ENCODE measurements around the gene PTPRG.
"Not testable (repeated sequence)": the region's sequence is repeated elsewhere in the genome, so short reads cannot be mapped to it uniquely, and the experiment has no call there.

The PTPRG gene
- total RNA-seq, result 0 to 0.08 (median 0) reads per million in 4 donors

DNA sequence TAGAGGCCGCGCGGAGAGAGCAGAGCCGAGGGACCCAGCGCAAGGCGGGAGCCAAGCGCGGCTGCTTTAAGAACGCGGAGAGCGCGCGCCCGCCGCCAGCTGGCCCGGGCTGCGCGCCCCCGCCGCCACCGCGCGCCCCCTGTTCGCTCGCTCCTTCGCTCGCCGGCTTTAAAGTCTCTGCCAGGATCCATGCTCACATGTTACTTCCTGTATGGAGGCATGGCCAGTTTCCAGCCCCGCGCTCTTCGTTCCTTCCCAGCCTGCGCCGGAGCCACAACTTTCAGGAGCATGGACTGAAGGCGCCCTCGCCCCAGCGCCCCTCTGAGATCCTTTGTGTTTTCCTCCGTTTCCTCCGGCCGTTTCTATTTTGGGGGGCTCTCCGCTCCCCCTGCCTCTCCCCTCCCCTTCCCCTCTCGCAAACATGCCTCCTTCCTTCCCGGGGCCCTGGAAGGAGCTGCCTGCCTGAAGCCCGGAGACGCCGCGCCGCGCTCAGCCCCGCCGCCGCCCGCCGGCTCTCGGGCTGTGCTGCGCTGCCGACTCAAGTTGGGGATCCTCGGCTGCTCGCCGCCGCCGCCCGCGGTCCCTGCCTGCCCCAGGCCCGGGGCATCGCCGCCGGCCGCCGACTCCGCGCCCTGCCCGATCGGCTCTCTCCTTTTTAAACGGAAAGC lies at the start of gene PTPRG:
Gene PTPRG (plus strand): TSS at position 198 of the 668 bp plus-strand sequence. CDS start 717 bp downstream, outside the sequence.
- peak in 1 of 5 donors; percentile 45 for DNase-seq

- peak in 1 of 5 donors; percentile 9 for DNase-seq
These were observed 42.8 kb upstream of the PTPRG start for GRCh38 chr3:61518590-61518989.

DNA sequence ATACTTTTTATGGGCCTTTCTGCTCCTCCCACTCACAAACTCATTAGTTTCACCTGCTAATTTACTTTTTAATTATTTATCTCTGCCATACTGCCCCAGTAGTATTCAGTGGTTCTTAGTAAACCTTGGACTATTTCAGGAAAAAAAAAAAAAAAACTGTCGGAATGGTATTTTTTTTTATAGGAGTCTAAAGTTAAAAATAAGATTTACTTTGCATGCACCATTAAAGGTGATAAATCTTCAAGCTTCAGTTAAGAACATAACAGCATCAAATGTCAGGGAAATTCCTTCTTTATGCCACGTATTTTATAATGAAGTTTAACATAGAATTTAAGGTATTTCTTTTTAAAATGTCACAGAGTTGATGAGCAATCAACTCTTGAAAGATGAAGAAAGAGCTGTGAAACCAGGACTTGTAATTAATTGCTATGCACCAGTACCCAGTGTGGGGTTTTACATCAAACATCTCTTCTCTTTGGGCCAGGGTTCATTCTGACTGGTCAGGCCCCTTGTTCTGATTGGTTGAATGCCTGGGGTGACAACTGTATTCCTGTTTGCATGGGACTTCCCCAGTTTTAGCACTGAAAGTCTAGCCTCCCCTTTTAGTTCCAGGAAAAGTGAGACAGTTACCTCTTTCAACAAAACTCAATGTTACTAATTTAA lies 40.3 kb upstream of the PTPRG start:
- DNase-seq, result peak in 1 of 5 donors; percentile 83

- DNase-seq, result peak in 1 of 5 donors; percentile 2
These were observed 39.3 kb upstream of the PTPRG start for GRCh38 chr3:61522060-61522459.

DNA sequence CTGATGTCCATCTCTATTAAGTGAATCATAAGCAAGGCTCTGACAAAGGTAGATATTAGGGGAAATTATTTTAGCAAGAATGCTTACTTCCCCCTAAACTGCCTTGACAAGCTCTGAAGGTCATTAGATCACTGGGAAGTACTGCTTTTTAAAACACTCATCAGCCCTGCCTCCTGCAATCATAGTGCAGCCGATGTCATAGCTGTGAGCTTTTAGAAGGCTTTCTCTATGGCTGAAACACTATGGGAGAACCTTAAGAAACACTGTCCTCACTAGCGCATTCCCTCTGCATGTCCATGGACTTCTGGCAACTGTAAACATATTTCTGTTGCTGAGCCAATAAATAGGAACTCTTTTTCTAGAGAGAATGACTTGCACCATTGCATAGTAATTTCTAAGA lies 38.7 kb upstream of the PTPRG start:
- DNase-seq, result peak in 1 of 5 donors; percentile 2

GRCh38 chr3:61524933-61525332 lies 36.4 kb upstream of the PTPRG start:
- DNase-seq, result no peak

DNA sequence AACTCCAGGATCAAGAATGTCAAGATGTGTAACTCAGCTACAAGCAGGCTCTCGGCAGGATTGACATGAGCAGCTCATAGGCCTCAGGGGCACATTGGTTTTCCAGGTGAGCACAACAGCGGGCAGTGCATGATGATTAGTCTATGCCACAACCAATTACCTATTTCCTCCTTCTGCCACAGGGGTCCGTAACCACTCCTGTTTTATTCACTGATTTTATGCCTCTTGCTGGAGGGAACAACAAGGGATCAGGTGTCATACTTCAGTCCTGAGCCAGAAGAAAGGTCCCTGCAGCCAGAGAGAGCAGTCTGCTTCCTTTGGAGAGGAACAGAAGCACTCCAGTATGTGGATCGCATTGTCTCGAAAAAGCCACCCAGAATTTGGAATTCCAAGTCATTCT lies 35.1 kb upstream of the PTPRG start:
- DNase-seq, result no peak

- DNase-seq, result no peak
These were observed 34.4 kb upstream of the PTPRG start for GRCh38 chr3:61527011-61527410.

DNA sequence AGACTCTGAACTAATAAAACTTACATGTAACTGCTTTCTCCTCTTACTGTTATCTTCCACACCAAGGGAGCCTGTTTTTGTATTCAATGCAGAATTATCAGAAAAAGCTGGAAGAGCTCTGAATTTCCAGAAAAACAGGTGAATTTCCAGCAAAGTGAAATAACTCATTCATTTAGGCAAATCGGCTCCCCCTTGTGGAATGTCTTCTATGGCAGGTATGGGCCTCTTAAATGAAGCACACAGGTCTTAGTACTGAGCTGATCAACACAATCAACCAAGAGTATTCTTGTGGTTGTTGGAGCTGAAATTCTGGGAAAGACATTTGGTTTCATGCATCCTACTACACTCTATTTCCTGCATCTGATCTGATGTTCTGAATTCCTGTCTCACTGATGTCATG lies 31.0 kb upstream of the PTPRG start:
- DNase-seq, result peak in 1 of 5 donors; percentile 22

DNA sequence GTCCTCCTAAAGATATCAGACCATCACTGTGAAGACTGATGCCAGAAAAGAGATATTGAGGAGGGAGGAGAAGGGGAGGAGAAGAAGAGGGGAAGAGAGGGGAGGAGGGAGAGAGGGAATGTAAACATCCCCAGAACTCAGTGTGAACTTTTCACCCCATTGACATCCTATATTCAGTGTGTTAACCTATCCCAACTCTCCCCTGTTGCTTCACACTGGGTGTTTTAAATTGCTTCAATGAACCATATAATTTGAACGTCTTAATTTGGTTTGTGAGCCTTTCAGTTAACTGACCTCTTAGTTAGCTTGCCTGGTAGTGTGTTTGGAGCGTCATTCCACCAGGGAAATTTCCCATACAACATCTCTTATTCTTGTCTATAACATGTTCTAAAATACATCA lies 29.8 kb upstream of the PTPRG start:
- DNase-seq, result no peak

- DNase-seq, result no peak
These were observed 28.5 kb upstream of the PTPRG start for GRCh38 chr3:61532739-61533500.

- DNase-seq, result no peak
These were observed 25.5 kb upstream of the PTPRG start for GRCh38 chr3:61535826-61536225.

DNA sequence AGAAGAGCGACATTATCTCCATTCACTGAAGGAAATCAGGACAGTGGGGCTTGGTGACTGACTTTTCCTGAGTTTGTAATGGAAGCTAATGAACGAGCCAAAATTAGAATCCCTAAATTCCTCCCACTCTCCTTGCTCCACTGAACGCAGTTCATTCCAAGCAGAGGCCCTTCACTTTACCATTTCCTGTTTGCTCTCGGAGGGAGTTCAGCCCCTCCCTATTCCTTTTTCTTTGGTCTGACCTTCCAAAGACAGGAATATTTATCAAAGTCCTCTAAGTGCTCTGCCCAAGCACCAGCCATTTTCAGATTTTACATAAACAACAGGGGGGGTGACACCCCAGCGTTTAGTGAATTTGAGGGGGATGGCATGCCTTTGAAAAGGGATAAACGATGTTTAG lies 24.0 kb upstream of the PTPRG start:
- DNase-seq, result no peak

DNA sequence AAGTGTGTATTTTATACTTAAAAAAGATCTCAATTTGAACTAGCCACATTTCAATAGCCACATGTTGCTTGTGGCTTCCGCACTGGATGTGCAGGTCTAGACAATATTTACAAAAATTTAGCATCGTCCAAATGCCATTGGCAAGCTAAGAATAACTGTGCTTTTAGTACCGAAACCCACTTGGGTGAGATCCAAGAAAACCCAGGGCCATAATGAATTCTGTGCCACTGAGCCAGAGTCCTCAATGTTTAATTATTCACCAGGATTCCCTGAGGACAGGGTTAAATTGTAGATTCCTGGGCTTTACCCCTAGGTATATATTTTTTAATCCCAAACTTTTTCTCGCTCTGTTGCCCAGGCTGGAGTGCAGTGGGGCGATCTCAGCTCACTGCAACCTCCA lies 22.9 kb upstream of the PTPRG start:
- no peak for DNase-seq

- no peak for DNase-seq
These were observed 19.7 kb upstream of the PTPRG start for GRCh38 chr3:61541694-61542093.

- no peak for DNase-seq
These were observed 15.7 kb upstream of the PTPRG start for GRCh38 chr3:61545716-61546115.

- DNase-seq, result no peak
These were observed 13.7 kb upstream of the PTPRG start for GRCh38 chr3:61547625-61548024.

DNA sequence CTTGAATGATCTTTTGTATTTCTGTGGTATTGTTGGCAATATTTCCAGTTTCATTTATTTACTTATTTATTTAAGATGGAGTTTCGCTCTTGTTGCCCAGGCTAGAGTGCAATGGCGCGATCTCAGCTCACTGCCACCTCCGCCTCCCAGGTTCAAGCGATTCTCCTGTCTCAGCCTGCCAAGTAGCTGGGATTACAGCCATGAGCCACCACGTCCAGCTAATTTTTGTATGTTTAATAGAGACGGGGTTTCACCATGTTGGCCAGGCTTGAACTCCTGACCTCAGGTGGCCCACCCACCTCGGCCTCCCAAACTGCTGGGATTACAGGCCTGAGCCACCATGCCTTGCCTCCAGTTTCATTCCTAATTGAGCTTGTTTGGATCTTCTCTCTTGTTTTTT lies 8.7 kb upstream of the PTPRG start:
- not testable (repeated sequence) for DNase-seq

- no peak for DNase-seq
These were observed 2.1 kb upstream of the PTPRG start for GRCh38 chr3:61559136-61559731.

- DNase-seq, result peak in 1 of 5 donors; percentile 68
These were observed 626 bp upstream of the PTPRG start for GRCh38 chr3:61560517-61561373.

DNA sequence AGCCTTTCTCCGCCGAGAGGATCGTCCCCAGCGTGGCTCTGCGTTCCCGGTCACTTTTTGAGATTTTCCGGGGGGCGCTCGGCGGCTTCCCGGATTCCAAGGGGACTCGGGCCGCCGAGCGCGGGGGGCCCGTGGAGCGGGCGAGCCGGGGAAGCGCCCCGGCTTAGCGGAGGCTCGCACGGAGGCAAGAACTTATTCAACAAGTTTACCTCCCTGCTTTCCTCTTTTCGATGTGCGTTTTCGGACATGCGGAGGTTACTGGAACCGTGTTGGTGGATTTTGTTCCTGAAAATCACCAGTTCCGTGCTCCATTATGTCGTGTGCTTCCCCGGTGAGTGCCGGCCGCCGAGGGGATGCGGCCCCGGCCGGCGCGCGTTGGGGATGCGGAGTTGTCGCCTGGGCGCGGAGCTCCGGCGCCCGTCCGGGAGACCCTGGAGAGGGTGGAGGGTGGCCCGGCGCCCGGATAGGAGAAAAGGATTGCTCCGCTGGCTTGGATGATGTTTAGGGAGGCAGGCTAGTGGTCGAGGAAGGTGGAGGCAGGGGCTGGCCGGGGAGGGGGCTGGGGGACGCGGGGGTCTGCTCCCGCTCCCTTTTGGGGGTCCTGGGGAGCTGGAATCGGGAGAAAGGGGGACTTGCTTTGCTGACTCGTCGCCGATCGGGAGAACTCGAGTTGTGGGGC lies 810 bp downstream of the PTPRG start:
- no peak for DNase-seq

All from T-helper 1 cell (primary cell).